ENCODE results near the gene SLC23A2. TPM values are rescaled to one million over a fixed set of nuclear protein-coding genes. Genes with fewer than 3 reads are reported as not detected.

The SLC23A2 gene
- total and polyA plus RNA-seq, 8 donors = 4.3 to 12.9 (median 8.8) TPM

GRCh38 chr20:5000263-5001173 is 792 bp downstream of the SLC23A2 start:
- Histone ChIP-seq H3K27ac (no peak overlapping the region), H3K36me3 (no peaks in the 10 kb centered on the region), H3K4me3 (peak overlapping the region; percentile 51 to 88 (median 76)), H3K9me3 (no peaks in the 10 kb centered on the region), H3K27me3 (no peaks in the 10 kb centered on the region), H3K4me1 (peaks cover 4 to 9% (median 9%) of the 10 kb centered on the region in 3 donors)
- intact Hi-C loops (cut with DNase I) = no loop called here
- peak; percentile 9 to 71 (median 36) for DNase-seq
- peak; percentile 55 to 73 (median 60) for ATAC-seq
- WGBS, 2 donors = 3 to 4% methylated on average over 38 to 53 of the region's 53 CpGs
- TF ChIP-seq CTCF (IDR thresholded peaks at IDR 0.05) = no peak
- FAIRE-seq = no peak

GRCh38 chr20:4999788-5000187 is 1.5 kb downstream of the SLC23A2 start:
- Histone ChIP-seq H3K4me1 (peaks cover 4 to 9% (median 9%) of the 10 kb centered on the region in 3 donors), H3K4me3 (peak overlapping the region in 2 of 4 donors; percentile 72 to 88), H3K27me3 (no peaks in the 10 kb centered on the region), H3K36me3 (no peaks in the 10 kb centered on the region), H3K9me3 (no peaks in the 10 kb centered on the region), H3K27ac (no peak overlapping the region)
- 44 to 68% methylated on average over 1 of the region's 1 CpG for WGBS, 2 donors
- peak in 1 of 4 donors; percentile 28 for ATAC-seq
- intact Hi-C loops (cut with DNase I) = no loop called here
- DNase-seq = no peak
- TF ChIP-seq CTCF (IDR thresholded peaks at IDR 0.05) = no peak
- FAIRE-seq = no peak

GRCh38 chr20:4998160-4998651 is 3.1 kb downstream of the SLC23A2 start:
- no peak overlapping the region for H3K4me3 ChIP-seq
- H3K27me3 ChIP-seq = no peaks in the 10 kb centered on the region
- no peaks in the 10 kb centered on the region for H3K9me3 ChIP-seq
- TF ChIP-seq CTCF (IDR thresholded peaks at IDR 0.05) = no peak
- 84 to 88% methylated on average over 5 of the region's 5 CpGs for WGBS, 2 donors
- H3K27ac ChIP-seq = no peak overlapping the region
- H3K36me3 ChIP-seq = no peaks in the 10 kb centered on the region
- no peak for DNase-seq
- intact Hi-C loops (cut with DNase I) = no loop called here
- FAIRE-seq = no peak
- peaks cover 4 to 9% (median 9%) of the 10 kb centered on the region in 3 donors for H3K4me1 ChIP-seq
- no peak for ATAC-seq

GRCh38 chr20:4997222-4997621 is 4.1 kb downstream of the SLC23A2 start:
- intact Hi-C loops (cut with DNase I) = no loop called here
- no peak for TF ChIP-seq CTCF (IDR thresholded peaks at IDR 0.05)
- ATAC-seq = no peak
- H3K9me3 ChIP-seq = no peaks in the 10 kb centered on the region
- peaks cover 4 to 9% (median 9%) of the 10 kb centered on the region in 3 donors for H3K4me1 ChIP-seq
- no peak for DNase-seq
- no peaks in the 10 kb centered on the region for H3K27me3 ChIP-seq
- FAIRE-seq = no peak
- H3K4me3 ChIP-seq = no peak overlapping the region
- no peak overlapping the region for H3K27ac ChIP-seq
- 95 to 100% methylated on average over 2 of the region's 2 CpGs for WGBS, 2 donors
- no peaks in the 10 kb centered on the region for H3K36me3 ChIP-seq

- ATAC-seq = no peak
- 81 to 85% methylated on average over 5 of the region's 5 CpGs for WGBS, 2 donors
- intact Hi-C loops (cut with DNase I) = no loop called here
Measured at GRCh38 chr20:4989570-4989969, 11.7 kb downstream of the SLC23A2 start.

More at GRCh38 chr20:4989570-4989969, 11.7 kb downstream of the SLC23A2 start:
- Histone ChIP-seq H3K4me3 (no peak overlapping the region), H3K27me3 (no peaks in the 10 kb centered on the region), H3K9me3 (no peaks in the 10 kb centered on the region), H3K36me3 (no peaks in the 10 kb centered on the region), H3K4me1 (no peaks in the 10 kb centered on the region), H3K27ac (no peak overlapping the region)
- no peak for TF ChIP-seq CTCF (IDR thresholded peaks at IDR 0.05)
- FAIRE-seq (no peak), DNase-seq (no peak)
